Measurements from ENCODE around the gene NDUFC2.
"Not testable (repeated sequence)": the region's sequence is repeated elsewhere in the genome, so short reads cannot be mapped to it uniquely, and the experiment has no call there.

Gene NDUFC2

DNA sequence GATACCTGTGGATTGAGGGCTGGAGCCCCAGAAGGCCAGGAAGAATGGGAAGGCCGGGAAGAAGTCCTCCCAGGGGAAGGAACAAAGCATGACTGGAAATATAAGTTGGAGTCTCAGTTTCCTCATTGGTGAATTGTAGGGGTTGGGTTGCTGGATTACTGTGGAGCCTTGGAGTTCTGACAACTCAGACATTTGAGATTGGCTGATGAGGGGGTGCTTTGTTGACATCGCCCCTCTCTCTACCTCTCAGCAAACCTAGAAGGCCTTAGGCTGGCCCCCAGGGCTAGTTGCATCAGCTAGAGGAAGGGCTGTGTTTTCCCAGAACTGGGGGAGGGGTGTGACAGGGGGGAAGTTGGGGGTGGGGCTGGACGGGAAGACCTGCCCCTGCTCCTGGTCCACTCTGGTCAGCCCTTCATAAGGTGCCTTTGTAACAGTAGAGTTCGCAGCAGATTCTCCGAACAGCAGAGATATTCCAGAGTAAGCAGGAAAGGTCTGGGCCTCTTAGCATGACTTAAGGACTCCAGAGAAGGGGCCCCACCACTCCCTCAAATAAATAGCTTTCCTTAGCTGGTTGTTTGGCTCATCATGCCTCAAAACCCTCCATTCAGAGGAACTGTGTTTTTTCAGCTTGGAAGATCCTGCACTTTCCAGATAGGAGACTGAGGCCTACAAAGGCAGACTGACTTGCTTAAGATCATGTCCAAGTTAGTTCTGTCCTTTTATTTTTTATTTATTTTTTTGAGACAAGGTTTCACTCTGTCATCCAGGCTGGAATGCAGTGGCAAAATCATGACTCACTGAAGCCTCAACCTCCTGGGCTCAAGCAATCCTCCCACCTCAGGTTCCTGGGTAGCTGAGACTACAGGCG, 28.5 kb downstream of the NDUFC2 start:
- DNase-seq, result no peak

GRCh38 chr11:78049348-78049747, 30.3 kb downstream of the NDUFC2 start:
- no peak for DNase-seq

DNA sequence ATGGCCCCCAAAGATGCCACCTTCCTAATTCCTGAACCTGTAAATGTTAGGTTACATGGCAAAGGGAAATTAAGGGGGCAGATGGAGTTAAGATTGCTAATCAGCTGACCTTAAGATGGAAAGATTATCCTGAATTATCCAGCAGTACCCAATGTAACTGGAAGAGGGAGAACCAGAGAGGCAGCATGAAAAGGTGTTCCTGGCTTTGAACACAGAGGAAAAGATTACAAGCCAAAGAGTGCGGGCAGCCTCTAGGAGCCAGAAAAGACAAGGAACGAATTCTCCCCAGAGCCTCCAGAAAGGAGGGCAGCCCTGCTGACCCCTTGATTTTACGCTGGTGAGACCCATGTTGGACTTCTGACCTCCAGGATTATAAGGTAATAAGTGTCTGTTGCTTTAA, 31.1 kb downstream of the NDUFC2 start:
- no peak for DNase-seq

GRCh38 chr11:78046486-78046854, 33.2 kb downstream of the NDUFC2 start:
- no peak for DNase-seq

DNA sequence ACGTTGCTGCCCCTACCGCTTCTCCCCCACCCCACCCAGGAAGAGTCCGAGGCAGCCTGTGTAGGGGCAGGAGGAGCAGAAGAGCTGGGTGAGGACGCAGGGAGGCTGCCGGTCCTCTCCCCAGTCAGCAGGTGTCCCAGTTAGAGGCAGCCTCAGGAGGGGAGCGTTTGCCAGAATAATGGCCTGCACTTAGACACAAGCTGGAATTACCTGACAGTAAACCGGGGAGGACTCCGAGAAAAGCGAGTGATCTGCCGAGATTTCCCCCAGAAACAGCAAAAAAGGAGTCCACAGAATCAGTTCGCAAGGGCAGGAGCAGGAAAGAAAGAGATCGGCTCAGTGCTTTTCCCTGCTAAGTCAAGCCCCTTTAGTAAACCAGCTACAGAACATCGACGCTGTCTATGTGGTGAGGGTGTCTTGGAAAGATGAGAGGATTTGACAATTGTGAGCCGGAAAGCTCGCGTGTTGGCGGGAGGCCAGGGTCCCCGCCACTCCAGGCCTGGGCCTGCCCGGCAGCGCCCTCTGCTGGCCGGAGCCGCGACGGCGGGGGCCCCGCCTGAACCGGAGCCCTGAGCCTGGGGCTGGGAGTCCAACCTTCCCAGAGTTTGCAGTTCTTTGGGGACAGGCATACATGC, 33.7 kb downstream of the NDUFC2 start:
- DNase-seq, result peak; percentile 89

DNA sequence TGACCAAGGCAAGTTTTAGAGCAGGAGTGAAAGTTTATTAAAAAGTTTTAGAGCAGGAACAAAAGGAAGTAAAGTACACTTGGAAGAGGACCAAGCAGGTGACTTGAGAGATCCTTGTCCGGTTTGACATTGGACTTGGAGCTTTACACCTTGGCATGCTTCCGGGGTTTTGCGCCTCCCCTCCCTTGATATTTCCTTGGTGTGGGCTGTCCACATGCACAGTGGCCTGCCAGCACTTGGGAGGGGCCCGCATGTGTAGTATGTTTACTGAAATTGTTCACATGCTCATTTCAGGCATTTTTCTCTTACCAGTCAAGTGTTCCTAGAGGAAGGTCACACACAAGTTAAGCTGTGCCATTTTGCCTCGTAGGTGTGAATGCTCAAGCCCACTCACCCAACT, 35.0 kb downstream of the NDUFC2 start:
- no peak for DNase-seq

GRCh38 chr11:78041843-78042440, 37.7 kb downstream of the NDUFC2 start:
- no peak for DNase-seq

- DNase-seq, result not testable (repeated sequence)
These were observed 38.3 kb downstream of the NDUFC2 start for GRCh38 chr11:78041380-78041719.

DNA sequence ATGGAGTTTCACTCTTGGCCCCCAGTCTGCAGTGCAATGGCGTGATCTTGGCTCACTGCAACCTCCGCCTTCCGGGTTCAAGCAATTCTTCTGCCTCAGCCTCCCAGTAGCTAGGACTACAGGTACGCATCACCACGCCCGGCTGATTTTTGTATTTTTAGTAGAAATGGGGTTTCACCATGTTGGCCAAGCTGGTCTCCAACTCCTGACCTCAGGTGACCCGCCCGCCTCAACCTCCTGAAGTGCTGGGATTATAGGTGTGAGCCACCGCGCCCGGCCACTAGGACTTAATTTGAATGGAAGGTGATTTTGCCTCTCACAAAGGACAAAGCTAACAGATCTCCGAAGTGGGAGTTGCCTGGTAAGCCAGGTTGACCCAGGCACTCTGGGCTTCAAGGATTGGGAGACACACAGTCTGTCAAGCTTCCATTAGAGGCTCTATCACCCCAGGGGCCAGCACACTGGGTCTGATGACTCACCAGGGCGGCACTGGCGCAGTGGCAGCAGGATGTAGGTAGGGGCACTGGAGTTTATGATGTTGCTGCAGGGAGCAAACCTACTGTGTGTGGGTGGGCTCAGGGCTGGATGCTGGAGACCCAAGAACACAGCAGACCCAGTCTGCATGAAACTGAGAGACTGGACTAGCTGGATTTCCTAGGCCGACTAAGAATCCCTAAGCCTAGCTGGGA, 38.8 kb downstream of the NDUFC2 start:
- DNase-seq, result no peak

- peak; percentile 77 for DNase-seq
These were observed 39.6 kb downstream of the NDUFC2 start for GRCh38 chr11:78039919-78040671.

GRCh38 chr11:78039391-78039918, 40.2 kb downstream of the NDUFC2 start:
- no peak for DNase-seq

GRCh38 chr11:78038697-78039313, 40.9 kb downstream of the NDUFC2 start:
- DNase-seq, result no peak

DNA sequence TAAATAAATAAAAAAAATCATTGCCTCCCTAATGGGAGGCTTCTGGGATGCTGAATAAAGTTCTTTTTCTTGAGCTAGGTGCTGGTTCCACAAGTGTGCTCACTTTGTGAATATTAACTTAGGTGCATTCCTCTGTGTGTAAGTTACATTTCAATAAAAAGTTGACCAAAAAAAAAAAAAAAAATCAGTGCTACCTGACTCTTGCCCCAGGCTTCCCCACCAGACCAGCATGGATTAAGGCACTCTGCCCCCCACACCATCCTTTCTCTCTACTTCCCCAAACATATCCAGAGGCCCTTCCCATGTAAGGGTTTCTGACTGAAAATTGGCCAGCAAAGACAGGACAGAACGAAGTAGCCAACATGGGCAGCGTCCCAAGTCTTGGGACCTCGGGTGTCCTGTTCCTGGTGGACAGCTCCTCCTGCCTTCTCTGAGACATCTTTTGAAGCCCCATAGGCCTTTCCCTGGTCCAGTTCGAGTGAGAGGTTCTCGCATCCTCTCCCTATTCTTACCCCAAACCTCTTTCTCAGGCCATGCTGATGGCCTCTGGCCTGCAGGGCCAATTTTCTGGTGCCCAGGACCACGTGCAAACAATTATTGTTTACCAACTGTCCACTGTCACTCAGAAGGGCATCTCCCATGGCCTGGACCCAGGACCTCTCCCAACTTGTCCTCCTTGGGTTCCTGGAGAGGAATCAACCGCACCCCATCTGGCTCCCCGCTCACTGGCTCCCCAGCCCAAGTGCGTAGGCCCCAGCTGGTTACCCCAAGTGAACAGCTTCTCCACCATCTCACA, 41.6 kb downstream of the NDUFC2 start:
- DNase-seq, result no peak

GRCh38 chr11:78037056-78037455, 42.6 kb downstream of the NDUFC2 start:
- DNase-seq, result no peak

DNA sequence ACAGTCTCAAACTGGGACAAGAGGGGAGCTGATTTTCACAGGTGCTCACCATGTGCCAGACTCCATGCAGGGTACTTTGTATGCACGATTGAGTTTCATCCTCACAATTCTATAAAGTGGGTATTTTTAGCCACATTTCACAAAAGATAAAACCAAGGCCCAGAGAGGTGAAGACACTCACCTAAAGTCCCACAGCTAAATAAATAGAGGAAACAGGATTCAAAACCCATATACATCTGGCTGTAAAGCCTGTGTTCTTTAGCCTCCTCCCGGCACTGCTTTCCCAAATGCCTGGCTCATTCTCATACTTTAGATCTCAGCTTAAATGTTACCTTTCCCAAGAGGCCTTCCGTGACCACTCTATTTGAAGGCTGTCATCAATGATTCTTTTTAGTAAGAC, 43.3 kb downstream of the NDUFC2 start:
- no peak for DNase-seq

DNA sequence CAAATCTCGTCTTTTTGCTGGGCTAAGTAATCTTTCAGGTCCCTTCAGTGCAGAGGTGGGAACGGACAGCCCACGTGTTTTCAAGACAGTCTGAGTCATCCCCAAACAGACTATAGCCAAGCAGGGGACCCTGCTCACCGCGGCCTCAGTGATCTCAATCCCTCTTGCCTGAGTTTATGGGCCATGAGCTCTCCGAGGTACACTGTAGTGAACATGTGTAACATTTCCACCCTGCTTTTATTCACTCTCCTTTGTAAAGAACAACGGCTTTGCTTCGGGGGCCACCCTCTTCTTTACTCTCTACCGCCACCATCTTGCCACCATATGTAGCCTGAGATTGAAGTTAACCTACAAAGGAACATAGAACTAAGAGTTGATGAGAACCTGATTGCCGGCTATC, 45.0 kb downstream of the NDUFC2 start:
- DNase-seq, result no peak

GRCh38 chr11:78033040-78033439, 46.6 kb downstream of the NDUFC2 start:
- no peak for DNase-seq

DNA sequence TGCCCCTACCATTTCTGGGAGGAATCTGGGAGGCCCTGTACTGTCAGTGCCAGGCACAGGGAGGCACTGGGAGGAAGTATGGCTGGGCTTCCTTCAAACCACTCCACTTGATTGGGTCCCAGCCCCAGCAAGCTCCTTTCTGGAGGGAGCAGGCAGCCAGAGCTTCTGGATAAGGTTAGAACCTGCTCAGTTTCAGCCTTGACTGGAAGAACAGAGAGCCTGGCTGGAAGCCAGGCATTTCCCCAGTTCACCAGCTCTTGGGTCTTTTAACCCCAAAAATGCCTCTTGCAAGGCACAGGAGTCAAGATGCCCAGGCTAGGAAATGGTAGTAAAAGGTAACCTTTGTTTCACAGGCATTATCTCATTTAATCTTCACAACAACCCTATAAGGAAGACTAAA, 47.6 kb downstream of the NDUFC2 start:
- no peak for DNase-seq

DNA sequence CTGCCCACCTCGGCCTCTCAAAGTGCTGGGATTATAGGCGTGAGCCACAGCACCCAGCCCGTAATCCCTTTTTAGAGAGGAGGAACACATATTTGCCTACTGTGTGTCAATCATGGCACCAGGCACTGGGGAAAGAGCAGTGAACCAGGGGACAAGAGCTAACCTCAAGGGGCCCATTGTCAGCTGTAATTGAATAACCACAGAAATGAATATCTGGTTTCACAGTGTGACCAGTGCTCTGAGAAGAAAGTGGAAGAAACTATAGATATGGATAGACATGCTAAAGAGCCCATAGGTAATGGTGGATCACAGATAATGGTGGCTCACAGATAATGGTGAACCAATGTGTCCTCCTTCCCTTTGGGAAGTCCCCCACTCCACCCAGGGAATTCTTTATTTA, 48.0 kb downstream of the NDUFC2 start:
- DNase-seq, result no peak

DNA sequence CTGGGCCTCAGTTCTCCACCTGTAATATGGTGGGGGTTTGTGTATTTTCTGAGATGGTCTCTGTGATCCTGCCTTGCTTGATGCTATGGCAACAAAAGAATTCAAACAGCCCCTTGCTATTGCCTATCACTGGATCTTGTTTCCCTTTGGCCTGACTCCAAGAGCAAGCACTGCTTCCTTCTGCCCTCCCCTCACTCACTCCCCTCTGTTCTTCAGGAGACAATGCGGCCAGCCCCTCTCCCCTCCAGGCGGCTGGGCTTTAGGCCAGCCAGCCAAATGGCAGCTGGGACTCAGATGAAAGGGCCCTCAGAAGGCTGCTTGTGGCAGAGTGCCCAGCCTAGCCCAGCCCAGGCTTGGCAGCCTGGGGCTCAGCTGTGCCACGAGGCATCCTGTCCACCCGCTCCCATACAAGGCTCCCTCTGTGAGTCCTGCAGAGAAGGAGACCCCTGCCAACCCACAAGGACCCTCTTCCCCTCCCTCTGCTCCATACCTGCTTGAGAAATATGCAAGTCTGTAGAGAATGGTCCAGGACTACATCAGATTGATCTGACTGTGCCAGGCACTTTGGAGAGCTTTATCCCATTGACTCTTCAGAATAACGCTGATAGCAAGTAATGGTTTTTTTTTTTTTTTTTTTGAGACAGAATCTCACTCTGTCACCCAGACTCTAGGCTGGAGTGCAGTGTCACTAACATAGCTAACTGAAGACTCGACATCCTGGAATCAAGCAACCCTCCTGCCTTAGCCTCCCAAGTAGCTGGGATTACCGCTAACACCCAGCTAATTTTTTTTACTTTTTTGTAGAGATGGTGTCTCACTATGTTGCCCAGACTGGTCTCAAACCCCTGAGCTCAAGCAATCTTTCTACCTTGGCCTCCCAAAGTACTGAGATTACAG, 49.0 kb downstream of the NDUFC2 start:
- peak; percentile 92 for DNase-seq
